ENCODE data around the gene PTPRK. TPM values are rescaled to one million over a fixed set of nuclear protein-coding genes. Genes with fewer than 3 reads are reported as not detected.

PTPRK gene
- polyA plus RNA-seq, 3 donors = 0.01 TPM; not detected in 2

- peaks cover 0 to 5% (median 0%) of the 10 kb centered on the region in 7 donors for H3K9me3 Mint-ChIP-seq
- no peak overlapping the region for H2AFZ ChIP-seq (ENCODE audit: insufficient read depth, low read depth, low read length, poor library complexity, severe bottlenecking)
- DNase-seq = no peak
- H3K27me3 ChIP-seq (ENCODE audit: control insufficient read depth in 2 of 2, insufficient read depth in 2 of 2, low read length in 2 of 2) = no peaks in the 10 kb centered on the region
- H3K27me3 Mint-ChIP-seq (ENCODE audit: low read depth in 3 of 3) = peaks cover 0 to 4% (median 1%) of the 10 kb centered on the region in 3 donors
- no peak overlapping the region for H3K4me2 ChIP-seq (replicated peaks; ENCODE audit: extremely low read depth, low read length, poor library complexity, severe bottlenecking)
- H3K36me3 Mint-ChIP-seq = no peaks in the 10 kb centered on the region
- H4K20me1 ChIP-seq (ENCODE audit: insufficient read depth, low read length) = no peaks in the 10 kb centered on the region
- intact Hi-C loops (cut with micrococcal nuclease) = no loop called here
- H3K4me3 Mint-ChIP-seq = no peak overlapping the region
- no peaks in the 10 kb centered on the region for H3K79me2 ChIP-seq (ENCODE audit: insufficient read depth, low read length)
- no peaks in the 10 kb centered on the region for H3K36me3 ChIP-seq (replicated peaks in 1 of 2; ENCODE audit: control insufficient read depth in 1 of 2, insufficient read depth in 2 of 2, low read length in 2 of 2)
- H3K9ac ChIP-seq (ENCODE audit: insufficient read depth, low read length, poor library complexity, severe bottlenecking) = no peak overlapping the region
- no peaks in the 10 kb centered on the region for H3K4me1 ChIP-seq (ENCODE audit: control insufficient read depth in 1 of 2, insufficient read depth in 2 of 2, low read length in 2 of 2)
- H3K27ac ChIP-seq (ENCODE audit: low read depth in 1 of 2, low read length in 2 of 2) = no peak overlapping the region
- H3K9me3 ChIP-seq (replicated peaks in 1 of 2; ENCODE audit: control insufficient read depth in 1 of 2, insufficient read depth in 1 of 2, low read length in 2 of 2) = no peaks in the 10 kb centered on the region
- no peak overlapping the region for H3K27ac Mint-ChIP-seq
- no peaks in the 10 kb centered on the region for H3K4me1 Mint-ChIP-seq
- no peak for TF ChIP-seq CTCF (IDR thresholded peaks at IDR 0.05)
- no CpG with 5 or more reads among the region's 1 CpG for WGBS (ENCODE audit: insufficient coverage)
- H3K4me3 ChIP-seq (replicated peaks in 1 of 3; ENCODE audit: low read depth in 2 of 3, low read length in 3 of 3) = no peak overlapping the region
Observed at GRCh38 chr6:128076843-128077242, 443.6 kb downstream of the PTPRK start.

DNA sequence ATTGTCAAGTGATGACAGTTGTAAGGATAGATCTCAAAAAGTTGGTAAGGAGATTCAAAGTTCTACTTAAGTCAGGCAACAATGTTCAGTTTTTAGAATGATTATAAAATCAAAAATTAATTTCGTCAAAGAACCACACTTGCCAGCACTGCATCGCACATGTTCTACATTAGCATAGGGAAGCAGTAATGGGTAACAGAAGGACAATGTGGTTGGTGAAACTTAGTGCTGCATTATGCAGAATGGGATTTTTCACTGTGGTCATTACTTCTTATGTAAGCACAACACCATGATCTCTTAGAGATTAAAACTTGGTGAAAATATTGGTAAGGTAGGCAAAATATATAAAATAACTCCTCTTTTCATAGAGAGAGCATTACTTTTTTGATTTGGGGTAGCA lies 445.8 kb downstream of the PTPRK start:
- Mint-ChIP-seq H3K27me3 (ENCODE audit: low read depth in 3 of 3) (peaks cover 0 to 4% (median 1%) of the 10 kb centered on the region in 3 donors), H3K36me3 (no peaks in the 10 kb centered on the region), H3K4me1 (no peaks in the 10 kb centered on the region), H3K4me3 (no peak overlapping the region), H3K27ac (no peak overlapping the region), H3K9me3 (peaks cover 0 to 5% (median 0%) of the 10 kb centered on the region in 7 donors)
- Histone ChIP-seq H3K27me3 (ENCODE audit: control insufficient read depth in 2 of 2, insufficient read depth in 2 of 2, low read length in 2 of 2) (no peaks in the 10 kb centered on the region), H3K27ac (ENCODE audit: low read depth in 1 of 2, low read length in 2 of 2) (no peak overlapping the region), H2AFZ (ENCODE audit: insufficient read depth, low read depth, low read length, poor library complexity, severe bottlenecking) (no peak overlapping the region), H3K4me2 (replicated peaks; ENCODE audit: extremely low read depth, low read length, poor library complexity, severe bottlenecking) (no peak overlapping the region), H4K20me1 (ENCODE audit: insufficient read depth, low read length) (no peaks in the 10 kb centered on the region), H3K79me2 (ENCODE audit: insufficient read depth, low read length) (no peaks in the 10 kb centered on the region), H3K4me1 (ENCODE audit: control insufficient read depth in 1 of 2, insufficient read depth in 2 of 2, low read length in 2 of 2) (no peaks in the 10 kb centered on the region), H3K4me3 (replicated peaks in 1 of 3; ENCODE audit: low read depth in 2 of 3, low read length in 3 of 3) (no peak overlapping the region), H3K9me3 (replicated peaks in 1 of 2; ENCODE audit: control insufficient read depth in 1 of 2, insufficient read depth in 1 of 2, low read length in 2 of 2) (no peaks in the 10 kb centered on the region), H3K9ac (ENCODE audit: insufficient read depth, low read length, poor library complexity, severe bottlenecking) (no peak overlapping the region), H3K36me3 (replicated peaks in 1 of 2; ENCODE audit: control insufficient read depth in 1 of 2, insufficient read depth in 2 of 2, low read length in 2 of 2) (no peaks in the 10 kb centered on the region)
- no peak for TF ChIP-seq CTCF (IDR thresholded peaks at IDR 0.05)
- no CpG with 5 or more reads among the region's 2 CpGs for WGBS (ENCODE audit: insufficient coverage)
- no peak for DNase-seq
- intact Hi-C loops (cut with micrococcal nuclease) = no loop called here

Data from CD14-positive monocyte (primary cell).